HUES64 (cell line): Measurements from ENCODE around the gene HDLBP.

ENCODE experiments used
- H3K27ac ChIP-seq: 2 replicates; pipeline ENCODE4 v1.7.0; 2013; ENCODE audit warnings: low read depth, low read length, inconsistent platforms
- H3K27me3 ChIP-seq: 2 replicates; pipeline ENCODE4 v1.6.1; 2013; ENCODE audit warnings: mild to moderate bottlenecking, low read length; ENCODE audit not compliant: insufficient read depth
- H3K36me3 ChIP-seq: 2 replicates; pipeline ENCODE4 v1.6.1; 2013; ENCODE audit warnings: mild to moderate bottlenecking, low read length; ENCODE audit not compliant: insufficient read depth
- H3K4me1 ChIP-seq: 2 replicates; pipeline ENCODE4 v1.6.1; 2013; ENCODE audit warnings: mild to moderate bottlenecking, low read length, moderate library complexity; ENCODE audit not compliant: insufficient read depth
- H3K4me3 ChIP-seq: 2 replicates; pipeline ENCODE4 v1.5.1; 2013; ENCODE audit warnings: mild to moderate bottlenecking, low read length, moderate library complexity
- H3K9ac ChIP-seq: 2 replicates; pipeline ENCODE4 v1.6.1; 2013; ENCODE audit warnings: mild to moderate bottlenecking, low read depth, low read length
- H3K9me3 ChIP-seq: 2 replicates; pipeline ENCODE4 v1.6.1; 2013; ENCODE audit warnings: low read depth, low read length; ENCODE audit not compliant: insufficient read depth
- WGBS: fragments of 150-250, 120-280 bp; methylation state at CpG from one replicate; pipeline ENCODE4 v1.1.7; 2013; ENCODE audit warnings: missing lambda C conversion rate; 5-methylcytosine and 5-hydroxymethylcytosine counted together

Gene HDLBP

GRCh38 chr2:241224851-241225438 lies 90.5 kb downstream of the HDLBP start:
- Histone ChIP-seq H3K4me3 (no peak overlapping the region), H3K27me3 (no peaks in the 10 kb centered on the region), H3K27ac (no peak overlapping the region), H3K4me1 (peaks cover 6% of the 10 kb centered on the region; the same call in 1 of the 2 replicates), H3K36me3 (peaks cover 43% of the 10 kb centered on the region), H3K9me3 (no peaks in the 10 kb centered on the region), H3K9ac (no peak overlapping the region)
- 89% methylated on average over 8 of the region's 8 CpGs for WGBS

- H3K27ac ChIP-seq, result no peak overlapping the region
Measured at GRCh38 chr2:241224018-241224850, 91.2 kb downstream of the HDLBP start.

GRCh38 chr2:241223211-241224017 lies 92.1 kb downstream of the HDLBP start:
- 84% methylated on average over 23 of the region's 23 CpGs for WGBS
- H3K9me3 ChIP-seq, result no peaks in the 10 kb centered on the region
- no peak overlapping the region for H3K4me3 ChIP-seq
- H3K4me1 ChIP-seq, result peaks cover 11% of the 10 kb centered on the region
- no peak overlapping the region for H3K9ac ChIP-seq
- no peak overlapping the region for H3K27ac ChIP-seq
- peaks cover 29% of the 10 kb centered on the region for H3K36me3 ChIP-seq
- no peaks in the 10 kb centered on the region for H3K27me3 ChIP-seq

More at GRCh38 chr2:241224018-241224850, 91.2 kb downstream of the HDLBP start:
- H3K27me3 ChIP-seq, result no peaks in the 10 kb centered on the region
- H3K9ac ChIP-seq, result no peak overlapping the region
- H3K36me3 ChIP-seq, result peaks cover 37% of the 10 kb centered on the region
- 75% methylated on average over 26 of the region's 26 CpGs for WGBS
- peaks cover 8% of the 10 kb centered on the region for H3K4me1 ChIP-seq
- H3K4me3 ChIP-seq, result no peak overlapping the region
- H3K9me3 ChIP-seq, result no peaks in the 10 kb centered on the region

- Histone ChIP-seq H3K27ac (no peak overlapping the region), H3K9ac (no peak overlapping the region), H3K9me3 (no peaks in the 10 kb centered on the region), H3K36me3 (0 out of 2 replicates have a peak, but pooled peaks cover 2% of the 10 kb centered on the region), H3K4me1 (peaks cover 14% of the 10 kb centered on the region), H3K27me3 (no peaks in the 10 kb centered on the region), H3K4me3 (no peak overlapping the region)
- whole genome bisulfite sequencing, result 89% methylated on average over 6 of the region's 6 CpGs
Measured at GRCh38 chr2:241219856-241220356, 95.6 kb downstream of the HDLBP start.

GRCh38 chr2:241219030-241219382 lies 96.5 kb downstream of the HDLBP start:
- H3K9ac ChIP-seq, result peak overlapping the region; percentile 53; the same call in 1 of the 2 replicates
- peak overlapping the region; percentile 70 for H3K4me3 ChIP-seq
- H3K4me1 ChIP-seq, result peaks cover 14% of the 10 kb centered on the region
- H3K27ac ChIP-seq, result no peak overlapping the region
- H3K36me3 ChIP-seq, result no peaks in the 10 kb centered on the region
- no peaks in the 10 kb centered on the region for H3K9me3 ChIP-seq
- H3K27me3 ChIP-seq, result no peaks in the 10 kb centered on the region
- 57% methylated on average over 3 of the region's 4 CpGs for WGBS

- peak overlapping the region; percentile 53 for H3K9ac ChIP-seq
- WGBS, result 2% methylated on average over 71 of the region's 83 CpGs
- H3K27ac ChIP-seq, result peak overlapping the region; percentile 80; the same call in 1 of the 2 replicates
- H3K4me3 ChIP-seq, result peak overlapping the region; percentile 70
- peaks cover 8% of the 10 kb centered on the region for H3K4me1 ChIP-seq
- H3K9me3 ChIP-seq, result no peaks in the 10 kb centered on the region
- no peaks in the 10 kb centered on the region for H3K27me3 ChIP-seq
- no peaks in the 10 kb centered on the region for H3K36me3 ChIP-seq
Measured at GRCh38 chr2:241218131-241219029, 97.1 kb downstream of the HDLBP start.

GRCh38 chr2:241217320-241218031 lies 98.0 kb downstream of the HDLBP start:
- Histone ChIP-seq H3K9me3 (no peaks in the 10 kb centered on the region), H3K27me3 (no peaks in the 10 kb centered on the region), H3K4me1 (peaks cover 8% of the 10 kb centered on the region), H3K9ac (peak overlapping the region; percentile 79), H3K36me3 (no peaks in the 10 kb centered on the region), H3K27ac (peak overlapping the region; percentile 85), H3K4me3 (peak overlapping the region; percentile 67)
- 3% methylated on average over 54 of the region's 77 CpGs for WGBS

- Histone ChIP-seq H3K4me1 (peaks cover 10% of the 10 kb centered on the region), H3K27ac (no peak overlapping the region; the same call in 1 of the 2 replicates), H3K4me3 (no peak overlapping the region), H3K27me3 (no peaks in the 10 kb centered on the region), H3K9ac (no peak overlapping the region), H3K9me3 (no peaks in the 10 kb centered on the region), H3K36me3 (no peaks in the 10 kb centered on the region)
- 57% methylated on average over 14 of the region's 14 CpGs for WGBS
Measured at GRCh38 chr2:241216211-241216761, 99.2 kb downstream of the HDLBP start.

GRCh38 chr2:241215421-241215820 lies 100.1 kb downstream of the HDLBP start:
- Histone ChIP-seq H3K4me1 (peaks cover 16% of the 10 kb centered on the region), H3K4me3 (no peak overlapping the region), H3K9ac (no peak overlapping the region), H3K9me3 (no peaks in the 10 kb centered on the region), H3K27me3 (no peaks in the 10 kb centered on the region), H3K36me3 (no peaks in the 10 kb centered on the region), H3K27ac (no peak overlapping the region)
- WGBS, result 90% methylated on average over 9 of the region's 9 CpGs
